HG03095 (cell line): Measurements from ENCODE around the gene CHD2.
"Not testable (repeated sequence)": the region's sequence is repeated elsewhere in the genome, so short reads cannot be mapped to it uniquely, and the experiment has no call there.

Experiments
- ATAC-seq: cut with Tn5 transposase; IDR thresholded peaks from one replicate; pipeline ENCODE4 v1.9.1; 2021; ENCODE audit warnings: moderate library complexity; ENCODE audit not compliant: unreplicated experiment

The CHD2 gene

DNA sequence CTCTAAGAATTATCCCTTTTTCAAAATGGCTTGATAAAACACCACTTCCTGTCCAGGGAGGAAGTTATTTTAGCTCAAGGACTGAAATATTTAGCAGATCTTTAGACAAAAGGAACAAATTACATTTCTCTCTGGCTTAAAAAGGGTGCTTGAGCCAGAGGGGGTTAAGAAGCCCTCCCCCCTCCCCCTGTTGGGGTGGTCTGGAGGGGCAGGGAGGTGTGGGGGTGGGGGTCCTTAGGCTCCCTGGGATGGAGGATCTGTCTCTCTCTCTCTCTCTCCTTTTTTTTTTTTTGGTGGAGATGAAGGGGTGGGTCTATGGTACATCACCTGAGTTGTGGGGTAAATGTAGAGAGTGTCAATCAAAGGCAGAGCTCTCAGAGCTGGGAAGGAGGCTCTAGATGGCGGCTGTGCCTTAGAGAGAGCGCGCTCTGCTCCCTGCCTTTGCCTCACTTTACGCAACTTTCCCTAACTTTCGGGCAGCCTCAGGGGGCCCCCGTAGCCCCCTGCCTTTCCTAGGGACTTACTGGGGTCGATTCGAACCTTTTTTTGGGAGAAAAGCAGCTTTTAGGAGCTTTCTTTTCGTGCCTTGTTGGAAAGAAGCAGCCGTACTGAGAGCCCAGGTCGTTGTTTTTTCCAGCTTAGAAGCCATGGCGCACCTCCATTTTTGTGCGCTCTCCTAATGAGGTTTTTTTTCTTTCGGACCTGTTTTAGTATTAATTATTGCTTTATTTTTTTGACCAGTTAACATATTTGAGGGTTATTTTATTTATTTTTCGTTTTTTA lies at the start of gene CHD2:
Gene CHD2, plus strand, starts transcription at position 377 of the 783 bp plus-strand sequence. CDS start 914 bp downstream, outside the sequence.
- peak; percentile 65 for ATAC-seq

DNA sequence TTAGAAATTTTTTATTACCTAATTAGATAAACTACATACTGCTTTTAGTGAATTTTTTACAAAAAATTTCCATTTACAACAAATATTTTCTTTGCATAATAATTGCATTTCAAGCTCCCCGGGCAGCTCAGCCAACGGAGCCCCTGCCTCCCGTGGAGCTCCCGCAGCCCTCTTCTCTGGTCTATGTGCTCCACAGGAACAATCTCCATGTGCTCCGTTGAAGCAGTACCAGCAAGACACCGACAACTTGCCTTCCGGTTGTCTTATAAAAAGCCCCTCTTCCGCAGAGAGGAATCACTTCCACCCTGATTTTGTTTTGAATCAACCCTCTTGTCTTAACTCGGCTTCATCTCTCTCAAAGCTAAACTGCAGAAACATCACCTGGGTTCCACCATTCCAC lies 46.9 kb upstream of the CHD2 start:
- ATAC-seq: no peak

DNA sequence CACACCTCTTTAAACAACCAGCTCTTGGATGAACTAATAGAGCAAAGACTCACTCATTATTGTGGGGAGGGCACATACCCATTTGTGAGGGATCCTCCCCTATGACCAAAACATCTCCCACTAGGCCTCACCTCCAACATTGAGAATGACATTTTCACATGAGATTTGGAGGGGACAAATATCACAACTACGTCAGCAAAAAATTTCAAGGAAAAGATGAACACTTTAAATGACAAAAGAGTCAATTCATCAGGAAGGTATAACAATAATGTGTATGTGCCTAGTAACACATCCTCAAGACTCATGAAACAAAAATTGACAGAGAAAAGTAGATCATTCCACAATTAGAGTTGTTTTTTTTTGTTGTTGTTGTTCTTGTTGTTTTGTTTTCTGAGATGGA lies 38.4 kb upstream of the CHD2 start:
- no peak for ATAC-seq

DNA sequence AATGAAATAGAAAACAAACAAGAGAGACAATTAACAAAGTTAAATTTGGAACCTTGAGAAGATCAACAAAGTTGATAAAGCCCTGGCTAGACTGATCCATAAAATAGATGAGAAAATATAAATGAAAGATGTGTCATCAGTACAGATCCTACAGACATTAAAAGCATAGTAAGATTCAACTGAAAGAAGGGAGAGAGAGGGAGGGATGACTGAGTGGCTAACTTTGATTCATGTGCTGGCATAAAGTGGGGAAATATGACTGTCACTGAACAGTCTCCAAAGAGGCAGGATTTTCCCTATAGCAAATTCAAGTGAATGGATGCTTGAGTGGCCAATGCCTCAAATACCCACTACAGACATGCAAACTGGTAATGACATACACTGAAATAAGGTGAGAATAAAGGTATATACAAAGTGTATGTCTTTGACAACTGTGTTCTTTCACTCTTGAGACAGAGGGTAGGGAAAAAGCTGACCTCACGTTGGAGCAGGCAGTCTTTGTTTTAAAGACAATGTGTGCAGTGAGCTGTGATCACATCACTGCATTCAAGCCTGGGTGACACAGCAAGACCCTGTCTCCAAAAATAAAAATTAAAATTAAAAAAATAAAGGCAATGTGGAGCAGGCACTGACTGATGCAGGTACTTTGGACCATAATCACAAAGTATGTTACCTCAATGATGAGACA lies 35.9 kb upstream of the CHD2 start:
- ATAC-seq: no peak

DNA sequence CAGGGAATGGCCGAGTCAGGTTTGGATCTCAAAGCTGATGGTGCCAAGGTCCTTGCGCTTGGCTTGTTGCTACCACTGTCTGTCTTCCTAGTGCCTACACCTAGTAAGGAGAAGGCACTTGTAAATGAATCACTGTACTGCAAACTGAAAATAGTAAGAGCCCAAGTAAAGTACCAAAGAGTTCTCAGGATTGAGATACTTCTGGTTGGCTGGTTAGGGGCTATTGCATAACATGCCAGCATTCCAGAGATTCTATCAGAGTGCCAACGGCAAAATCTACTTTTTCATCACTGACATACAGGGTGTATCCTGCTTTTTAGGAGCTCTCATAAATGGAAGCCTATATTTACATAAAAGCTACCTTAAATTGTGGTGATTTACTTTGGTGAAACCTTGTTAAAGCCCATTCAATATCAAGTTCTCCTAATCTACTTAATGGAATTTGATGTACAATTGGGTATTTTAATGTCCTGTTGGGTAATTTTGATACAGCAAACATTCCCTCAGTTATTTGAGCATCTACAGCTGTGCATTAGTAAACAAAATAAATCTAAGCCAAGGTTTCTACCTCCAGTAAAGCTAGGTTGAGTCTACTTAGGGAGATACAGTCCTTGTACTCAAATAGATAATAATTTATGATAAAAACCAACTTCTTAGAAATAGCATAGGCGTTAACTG lies 30.7 kb upstream of the CHD2 start:
- ATAC-seq: no peak

DNA sequence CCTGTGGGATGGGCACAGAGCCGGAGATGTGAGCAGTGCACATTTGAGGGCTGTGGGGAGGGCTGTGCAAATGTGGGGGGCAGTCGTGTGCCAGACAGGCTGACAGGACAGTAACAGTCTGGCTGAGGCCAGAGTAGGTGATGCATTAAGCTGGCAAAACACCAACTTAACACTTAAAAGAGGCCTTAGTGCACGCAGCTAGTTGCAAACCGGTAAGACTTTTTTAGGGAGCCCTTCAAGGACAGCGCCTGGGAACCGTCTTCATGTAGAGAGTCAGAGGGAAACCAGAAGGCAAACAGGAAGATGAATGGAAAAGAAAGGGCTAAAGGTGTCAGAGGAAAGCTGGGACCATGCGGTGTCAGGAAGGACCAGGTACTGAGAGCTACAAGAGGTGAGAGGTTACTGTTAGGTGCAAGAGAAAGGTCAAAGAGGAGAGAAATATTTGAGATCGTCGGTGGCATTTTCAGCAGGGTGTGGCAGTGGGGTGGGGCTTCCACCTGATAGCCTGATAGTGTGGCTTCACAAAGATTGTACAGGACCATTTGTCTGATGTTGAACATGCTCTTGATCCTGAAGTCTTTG lies 30.0 kb upstream of the CHD2 start:
- no peak for ATAC-seq

DNA sequence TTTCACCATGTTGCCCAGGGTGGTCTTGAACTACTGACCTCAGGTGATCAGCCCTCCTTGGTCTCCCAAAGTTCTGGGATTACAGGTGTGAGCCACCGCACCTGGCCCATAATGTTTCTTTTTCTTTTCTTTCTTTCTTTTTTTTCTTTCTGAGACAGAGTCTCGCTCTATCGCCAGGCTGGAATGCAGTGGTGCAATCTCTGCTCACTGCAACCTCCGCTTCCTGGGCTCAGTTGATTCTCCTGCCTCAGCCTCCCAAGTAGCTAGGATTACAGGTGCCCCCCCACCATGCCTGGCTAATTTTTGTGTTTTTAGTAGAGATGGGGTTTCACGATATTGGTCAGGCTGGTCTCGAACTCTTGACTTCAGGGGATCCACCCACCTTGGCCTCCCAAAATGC lies 27.2 kb upstream of the CHD2 start:
- ATAC-seq: not testable (repeated sequence)

DNA sequence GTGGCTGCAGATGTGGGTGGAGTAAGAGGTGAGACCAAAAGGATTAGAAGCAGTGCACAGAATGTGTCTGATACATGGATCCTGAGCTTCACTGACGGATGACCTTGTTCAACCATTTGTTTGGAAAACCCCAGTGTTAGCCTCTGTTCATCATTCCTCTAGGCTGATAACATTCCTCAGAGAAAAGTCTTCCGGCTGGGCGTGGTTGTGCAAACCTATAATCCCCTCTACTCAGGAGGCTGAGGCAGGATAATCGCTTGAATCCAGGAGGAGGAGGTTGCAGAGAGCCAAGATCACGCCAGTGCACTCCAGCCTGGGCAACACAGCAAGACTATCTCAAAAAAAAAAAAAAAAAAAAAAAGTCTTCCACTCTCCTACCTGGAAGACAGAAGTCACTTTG lies 23.1 kb upstream of the CHD2 start:
- no peak for ATAC-seq

DNA sequence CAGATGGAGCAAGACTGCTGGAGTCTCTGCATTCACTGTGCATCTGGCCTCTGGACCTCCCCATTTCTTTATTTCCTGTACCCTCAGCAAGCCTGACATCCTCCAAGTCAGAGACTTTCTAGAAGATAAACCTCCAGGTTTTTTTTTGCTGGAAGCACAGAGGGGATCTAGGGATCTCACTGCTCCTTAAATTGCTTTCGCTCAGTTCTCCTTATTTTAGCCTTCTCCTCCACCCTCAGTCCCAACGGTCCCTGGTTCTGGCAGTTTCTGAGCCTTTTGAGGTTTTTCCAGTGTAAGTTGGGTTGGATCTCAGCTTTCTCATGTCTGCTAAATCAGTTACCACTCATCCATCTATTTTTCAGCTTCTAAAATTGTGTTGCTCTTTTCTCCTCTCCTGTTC lies 22.7 kb upstream of the CHD2 start:
- ATAC-seq: no peak

DNA sequence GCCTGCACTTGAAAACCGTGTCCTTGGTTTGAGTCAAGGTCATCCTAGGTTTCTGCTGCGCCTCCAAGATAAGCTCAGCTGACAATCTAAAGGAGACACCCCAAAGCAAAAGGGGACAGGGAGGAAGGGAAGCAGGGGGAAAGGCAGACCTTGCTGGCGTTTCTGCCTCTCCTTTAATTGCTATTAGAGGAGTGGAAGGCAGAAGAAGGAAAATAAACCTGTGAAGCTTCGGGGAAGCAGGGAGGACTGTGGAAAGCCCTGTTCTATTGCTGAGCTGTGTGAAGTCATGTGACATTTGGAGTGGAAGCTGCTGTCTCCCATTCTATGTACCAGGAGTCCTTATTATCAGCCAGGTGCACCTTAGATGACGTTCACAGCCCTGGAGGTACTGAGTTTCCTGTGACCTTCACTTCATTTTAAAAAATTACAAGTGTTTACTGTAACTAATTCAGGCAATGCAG lies 21.5 kb upstream of the CHD2 start:
- no peak for ATAC-seq

DNA sequence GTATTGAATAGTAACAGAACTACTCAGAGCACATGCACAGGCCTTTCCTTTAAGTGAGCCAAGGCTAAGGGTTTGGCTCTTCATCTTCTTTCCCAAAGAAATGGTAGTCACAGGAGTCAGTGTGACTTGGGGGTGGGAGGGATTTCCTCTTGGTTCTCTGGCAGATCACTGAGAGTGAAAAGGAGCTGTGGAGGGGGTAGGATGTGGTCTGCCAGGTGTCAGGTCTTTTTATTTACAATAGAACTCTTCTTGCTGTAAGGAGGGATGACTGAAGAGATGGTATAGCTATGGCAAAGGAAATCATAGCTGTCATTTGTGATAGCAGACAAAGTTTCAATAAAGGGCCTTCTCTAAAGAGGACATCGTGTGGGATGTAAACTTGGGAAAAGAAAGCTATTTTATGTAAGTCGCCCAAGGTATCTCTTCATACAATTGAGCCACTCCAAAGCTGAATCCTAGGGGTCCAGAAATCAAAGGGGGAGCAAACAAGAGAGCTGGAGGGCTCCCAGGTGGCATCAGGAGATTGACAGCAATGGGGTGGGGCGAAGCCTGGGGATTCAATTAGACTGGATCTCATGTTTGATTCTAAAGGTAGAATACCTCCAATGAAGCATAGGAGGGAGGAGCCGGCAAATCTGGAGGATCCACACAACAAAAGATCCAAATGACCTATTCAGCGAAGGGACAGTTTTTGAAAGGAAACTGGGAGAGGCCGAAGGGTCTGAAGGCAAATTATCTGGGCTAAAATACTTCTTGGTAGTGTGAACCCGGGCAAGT lies 20.0 kb upstream of the CHD2 start:
- ATAC-seq: no peak

DNA sequence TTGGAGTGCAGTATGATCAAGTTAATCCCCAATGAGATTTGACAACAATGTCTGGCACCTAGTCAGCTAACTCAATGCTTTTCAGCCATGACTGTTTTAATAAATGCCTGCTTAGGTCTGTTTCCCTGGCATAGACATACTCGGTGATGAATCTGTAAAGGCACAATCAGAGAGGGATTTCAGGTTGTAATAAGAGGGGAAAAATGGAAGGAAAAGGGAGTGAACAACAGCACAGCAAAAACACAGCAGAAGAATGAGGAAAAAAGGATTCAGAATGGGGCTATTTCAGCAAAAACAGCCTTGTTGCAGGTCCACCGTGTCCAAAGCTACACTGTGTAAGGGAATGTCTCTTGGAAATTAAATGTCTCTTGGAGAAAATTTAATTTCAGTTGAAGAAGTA lies 19.3 kb upstream of the CHD2 start:
- ATAC-seq: no peak

DNA sequence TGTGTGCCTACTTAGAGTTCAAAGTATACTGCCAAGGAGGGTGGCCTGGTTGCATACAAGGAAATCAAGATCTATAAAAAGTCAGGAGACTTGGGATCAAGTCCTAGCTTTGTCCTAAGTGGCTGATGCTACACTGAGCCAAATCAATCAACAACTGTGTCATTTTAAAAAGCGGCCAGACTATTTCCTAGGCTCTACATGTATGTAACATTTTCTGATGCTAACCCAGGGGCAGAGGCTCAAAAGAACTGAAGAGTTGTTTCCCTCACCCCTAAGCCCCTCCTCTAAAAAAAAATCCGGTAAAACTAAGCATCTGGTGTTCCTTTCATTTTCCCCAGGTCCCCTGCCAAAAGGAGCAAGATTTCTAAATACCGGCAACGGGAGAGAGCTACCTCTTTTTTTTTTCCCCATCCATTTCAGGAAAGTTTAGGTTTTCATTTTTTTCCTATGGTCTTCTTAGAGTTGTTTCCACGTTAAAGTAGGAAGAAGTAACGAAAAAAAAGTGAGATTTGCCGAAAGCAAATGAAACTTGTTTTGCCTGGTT lies 18.8 kb upstream of the CHD2 start:
- no peak for ATAC-seq

DNA sequence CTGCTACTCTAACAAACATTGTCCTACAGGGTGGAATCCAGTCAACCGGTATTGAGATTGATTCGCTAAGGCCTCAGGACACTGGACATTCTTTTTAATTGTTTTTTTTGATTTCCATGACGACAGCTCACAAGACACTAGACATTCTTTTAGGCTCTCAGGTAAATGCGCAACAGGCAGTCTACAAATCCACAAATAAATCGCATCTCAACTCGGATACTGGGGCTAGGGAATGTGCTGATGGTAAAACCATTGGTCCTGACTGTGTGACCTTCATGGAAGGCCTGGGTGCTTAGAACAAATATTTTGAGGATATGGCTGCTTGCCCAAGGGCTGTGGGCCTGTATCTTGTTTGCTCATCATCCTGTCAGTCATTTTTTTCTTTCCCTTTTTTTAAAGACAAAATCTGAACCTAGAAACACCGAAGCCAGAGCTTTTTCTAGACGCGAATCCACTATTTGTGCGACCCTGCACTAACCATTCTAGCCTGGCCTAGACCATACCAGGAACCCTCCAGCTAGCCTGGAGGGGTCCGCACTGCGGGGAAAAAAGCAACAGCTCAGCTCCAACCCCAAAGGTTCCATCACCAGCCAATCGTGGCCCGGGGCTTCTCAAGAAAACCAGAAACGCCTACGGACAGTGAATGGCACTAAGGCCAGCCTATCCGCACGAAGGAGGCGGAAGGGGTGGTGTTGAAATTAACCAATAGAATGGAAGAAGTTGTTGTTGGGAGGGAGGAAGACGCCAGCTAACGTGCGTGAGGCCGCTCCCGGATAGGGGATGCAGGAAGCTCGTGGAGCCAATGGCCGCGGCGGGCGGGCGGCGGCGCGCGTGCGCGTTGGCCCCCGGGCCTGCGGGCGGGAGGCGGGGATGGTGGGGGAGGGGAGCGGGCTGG lies 18.1 kb upstream of the CHD2 start:
- peak; percentile 94 for ATAC-seq

DNA sequence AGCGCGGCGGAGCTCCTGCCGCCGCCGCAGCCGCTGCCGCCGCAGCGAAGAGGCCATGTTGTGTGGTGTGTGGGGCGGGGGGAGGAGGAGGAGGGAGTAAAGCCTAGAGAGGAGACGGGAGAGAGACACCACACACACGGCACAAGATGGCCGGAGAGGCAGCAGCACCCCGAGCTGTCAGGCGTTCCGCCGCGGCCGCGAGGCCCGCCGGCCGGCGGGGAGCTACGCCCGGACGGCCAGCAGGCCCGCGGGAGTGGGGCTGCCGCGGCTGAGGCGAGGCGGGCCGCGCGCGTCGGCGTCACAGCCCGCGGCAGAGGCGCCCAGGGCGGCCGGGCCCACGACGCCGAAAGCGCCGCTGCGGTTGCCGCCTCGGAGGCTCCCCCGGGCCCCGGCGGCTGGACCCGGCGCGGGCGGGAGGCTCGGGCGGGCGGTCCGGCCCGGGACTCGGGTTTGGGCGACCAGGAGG lies 17.4 kb upstream of the CHD2 start:
- peak; percentile 50 for ATAC-seq

DNA sequence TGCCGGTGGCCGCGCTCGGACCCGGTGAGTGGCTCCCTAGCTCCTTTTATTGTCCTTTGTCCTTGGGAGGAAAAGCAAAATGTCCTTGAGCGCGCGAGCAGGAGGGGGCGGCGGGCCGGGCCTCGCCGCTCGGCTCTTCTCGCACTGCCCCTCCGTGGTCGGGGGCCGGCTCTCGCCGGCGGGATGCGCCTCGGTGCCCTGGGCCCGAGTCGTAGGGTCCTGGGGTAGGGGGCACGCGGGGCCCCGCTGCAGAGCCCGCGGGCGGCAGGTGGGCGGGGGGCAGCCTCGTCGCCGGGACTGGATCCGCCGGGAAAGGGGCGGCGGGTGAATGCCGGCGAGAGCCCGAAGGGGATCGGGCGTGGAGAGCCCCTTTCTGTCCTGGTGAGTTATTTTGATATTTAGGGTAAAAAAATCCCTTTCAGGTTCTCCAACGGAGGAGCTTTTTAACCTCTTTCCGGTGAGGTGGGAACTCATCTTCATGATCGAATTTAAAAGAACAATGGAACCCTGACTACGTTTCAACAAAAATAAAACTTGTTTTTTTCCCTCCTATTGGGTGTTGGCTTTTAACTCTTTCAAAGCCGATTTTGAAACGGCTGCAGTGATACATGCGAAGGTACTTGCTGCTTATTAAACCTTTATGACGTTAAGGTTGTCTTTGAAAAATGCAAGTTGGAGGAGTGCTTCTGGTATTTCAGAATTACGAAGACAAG lies 16.8 kb upstream of the CHD2 start:
- no peak for ATAC-seq

DNA sequence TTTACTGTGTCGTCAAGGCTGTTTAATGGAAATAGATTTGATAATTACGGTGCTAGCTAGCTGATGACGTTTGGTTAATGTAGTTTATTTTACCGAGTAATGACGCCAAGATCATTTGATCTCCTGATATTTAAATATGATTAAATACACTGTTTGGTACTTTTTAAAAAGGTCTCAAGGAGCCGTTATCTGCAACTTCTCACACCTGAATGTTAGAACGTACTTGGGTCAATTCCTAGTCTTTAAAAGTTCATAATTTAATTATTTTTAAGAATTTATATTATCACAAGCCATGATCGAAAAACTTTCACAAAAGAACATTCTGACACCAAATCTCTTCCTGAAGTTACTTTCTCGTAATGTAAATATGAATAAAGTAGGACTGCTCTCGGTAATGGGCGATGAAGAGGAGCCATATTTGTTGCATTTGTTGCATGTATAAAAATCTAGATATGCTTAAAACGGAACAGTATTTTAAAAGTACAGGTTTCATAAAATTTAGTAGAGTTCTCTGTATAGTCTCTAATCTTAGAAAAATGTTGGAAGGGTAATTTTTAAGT lies 16.2 kb upstream of the CHD2 start:
- ATAC-seq: no peak

DNA sequence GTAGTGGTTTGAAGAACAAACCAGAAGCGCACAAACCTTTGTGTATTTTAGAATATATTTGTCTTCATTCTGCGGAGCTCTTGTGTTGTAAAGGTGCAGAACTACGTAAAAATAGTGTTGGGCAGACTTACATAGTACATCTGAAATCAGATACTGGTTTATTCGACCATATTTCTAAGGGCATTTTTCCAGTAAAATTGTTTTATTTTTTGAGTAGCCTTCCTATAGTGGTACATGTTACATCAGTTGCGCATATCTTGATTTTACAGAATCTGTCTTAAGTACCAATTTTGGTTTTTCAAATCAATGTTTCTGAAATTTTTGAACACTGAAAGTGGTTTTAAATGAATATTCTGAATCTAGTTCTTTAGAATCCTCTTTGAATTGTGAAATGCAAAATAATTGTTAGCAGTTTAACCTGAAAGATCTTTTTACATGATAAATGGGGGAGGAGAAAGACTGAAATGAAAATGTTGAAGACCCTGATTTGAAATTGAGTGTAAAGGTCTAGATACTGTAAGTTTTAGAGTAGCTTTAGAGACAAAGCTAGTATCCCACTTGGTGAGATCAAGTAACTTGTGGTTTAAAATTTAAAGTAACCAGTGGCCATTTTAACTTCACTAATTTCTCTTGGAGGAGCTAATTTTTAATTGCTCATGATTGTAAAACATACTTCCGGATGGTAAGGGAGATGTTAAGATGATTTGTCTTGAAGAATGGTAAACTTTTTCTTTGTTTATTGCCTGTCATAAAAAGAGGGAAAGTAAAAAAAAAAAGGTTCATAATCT lies 15.5 kb upstream of the CHD2 start:
- no peak for ATAC-seq
